ENCODE data around the gene POLD1.

POLD1 gene

GRCh38 chr19:50449236-50449899 lies 65.2 kb downstream of the POLD1 start:
- Histone ChIP-seq H3K9ac (ENCODE audit: low read length) (no peak overlapping the region), H3K4me3 (ENCODE audit: insufficient read depth, low read length, poor library complexity, severe bottlenecking) (no peak overlapping the region), H3F3A (ENCODE audit: insufficient read depth) (no peaks in the 10 kb centered on the region), H3K9me2 (replicated peaks; ENCODE audit: insufficient read depth, low read length) (no peaks in the 10 kb centered on the region), H3K27ac (ENCODE audit: low read depth, low read length) (no peak overlapping the region), H3K27me3 (ENCODE audit: low read length) (no peaks in the 10 kb centered on the region), H4K20me1 (ENCODE audit: low read depth, low read length) (no peaks in the 10 kb centered on the region), H3K9me3 (ENCODE audit: insufficient read depth, low read length) (no peaks in the 10 kb centered on the region), H2AFZ (ENCODE audit: low read depth, low read length, severe bottlenecking) (no peak overlapping the region), H3K36me3 (ENCODE audit: low read length) (no peaks in the 10 kb centered on the region), H3K79me2 (ENCODE audit: insufficient read depth, low read length) (no peaks in the 10 kb centered on the region), H3K4me2 (ENCODE audit: low read depth, low read length, poor library complexity, severe bottlenecking) (no peak overlapping the region)
- TF ChIP-seq EZH2phosphoT487 (conservative IDR thresholded peaks at IDR 0.05; ENCODE audit: low read length) (no peak), CTCF (IDR thresholded peaks at IDR 0.05; ENCODE audit: insufficient read depth, low read length, poor library complexity, severe bottlenecking) (no peak)

- H3K9me3 ChIP-seq (ENCODE audit: insufficient read depth, low read length), result no peaks in the 10 kb centered on the region
- H3K27ac ChIP-seq (ENCODE audit: low read depth, low read length), result no peak overlapping the region
- H2AFZ ChIP-seq (ENCODE audit: low read depth, low read length, severe bottlenecking), result no peak overlapping the region
- H3F3A ChIP-seq (ENCODE audit: insufficient read depth), result no peaks in the 10 kb centered on the region
- H3K79me2 ChIP-seq (ENCODE audit: insufficient read depth, low read length), result no peaks in the 10 kb centered on the region
- no peaks in the 10 kb centered on the region for H3K27me3 ChIP-seq (ENCODE audit: low read length)
- TF ChIP-seq CTCF (IDR thresholded peaks at IDR 0.05; ENCODE audit: insufficient read depth, low read length, poor library complexity, severe bottlenecking) (no peak), EZH2phosphoT487 (conservative IDR thresholded peaks at IDR 0.05; ENCODE audit: low read length) (no peak)
- no peak overlapping the region for H3K4me3 ChIP-seq (ENCODE audit: insufficient read depth, low read length, poor library complexity, severe bottlenecking)
- no peaks in the 10 kb centered on the region for H4K20me1 ChIP-seq (ENCODE audit: low read depth, low read length)
- no peak overlapping the region for H3K9ac ChIP-seq (ENCODE audit: low read length)
- H3K4me2 ChIP-seq (ENCODE audit: low read depth, low read length, poor library complexity, severe bottlenecking), result no peak overlapping the region
- H3K36me3 ChIP-seq (ENCODE audit: low read length), result no peaks in the 10 kb centered on the region
- H3K9me2 ChIP-seq (replicated peaks; ENCODE audit: insufficient read depth, low read length), result no peaks in the 10 kb centered on the region
These were observed 66.4 kb downstream of the POLD1 start for GRCh38 chr19:50450369-50451222.

GRCh38 chr19:50451223-50451534 lies 67.0 kb downstream of the POLD1 start:
- H3K79me2 ChIP-seq (ENCODE audit: insufficient read depth, low read length), result no peaks in the 10 kb centered on the region
- H3K9ac ChIP-seq (ENCODE audit: low read length), result no peak overlapping the region
- H3F3A ChIP-seq (ENCODE audit: insufficient read depth), result no peaks in the 10 kb centered on the region
- H3K27ac ChIP-seq (ENCODE audit: low read depth, low read length), result no peak overlapping the region
- no peak for TF ChIP-seq CTCF (IDR thresholded peaks at IDR 0.05; ENCODE audit: insufficient read depth, low read length, poor library complexity, severe bottlenecking)
- no peak for TF ChIP-seq EZH2phosphoT487 (conservative IDR thresholded peaks at IDR 0.05; ENCODE audit: low read length)
- H3K9me3 ChIP-seq (ENCODE audit: insufficient read depth, low read length), result no peaks in the 10 kb centered on the region
- no peak overlapping the region for H3K4me2 ChIP-seq (ENCODE audit: low read depth, low read length, poor library complexity, severe bottlenecking)
- no peak overlapping the region for H2AFZ ChIP-seq (ENCODE audit: low read depth, low read length, severe bottlenecking)
- no peak overlapping the region for H3K4me3 ChIP-seq (ENCODE audit: insufficient read depth, low read length, poor library complexity, severe bottlenecking)
- no peaks in the 10 kb centered on the region for H3K36me3 ChIP-seq (ENCODE audit: low read length)
- H3K27me3 ChIP-seq (ENCODE audit: low read length), result no peaks in the 10 kb centered on the region
- H4K20me1 ChIP-seq (ENCODE audit: low read depth, low read length), result no peaks in the 10 kb centered on the region
- H3K9me2 ChIP-seq (replicated peaks; ENCODE audit: insufficient read depth, low read length), result no peaks in the 10 kb centered on the region
